Measurements from ENCODE around the gene ERC2. TPM values are rescaled to one million over a fixed set of nuclear protein-coding genes. Genes with fewer than 3 reads are reported as not detected.

The ERC2 gene
- total and polyA plus RNA-seq, 2 of the 8 experiments (the other 6 are each of a cell fraction or from before 2014, with no cell fraction given) = 16.4 to 22.8 TPM

- no peak for TF ChIP-seq PHF8 (conservative IDR thresholded peaks at IDR 0.05; ENCODE audit: low read depth, low read length)
- no peak for TF ChIP-seq TEAD4 (IDR thresholded peaks at IDR 0.05; ENCODE audit: low read depth, low read length)
- TF ChIP-seq BCL11A (IDR thresholded peaks at IDR 0.05; ENCODE audit: low read depth in 2 of 2, low read length in 2 of 2) = no peak
- no peak for TF ChIP-seq EP300 (IDR thresholded peaks at IDR 0.05; ENCODE audit: borderline replicate concordance in 1 of 2, low read depth in 2 of 2, low read length in 2 of 2)
- TF ChIP-seq CBX8 (IDR thresholded peaks at IDR 0.05; ENCODE audit: borderline replicate concordance, low read depth, low read length) = no peak
- no peak overlapping the region for H2AK5ac ChIP-seq (ENCODE audit: low read depth, low read length)
- H3K9me3 ChIP-seq (ENCODE audit: insufficient read depth in 2 of 2, low read depth in 1 of 2, low read length in 1 of 2) = no peaks in the 10 kb centered on the region
- H2BK5ac ChIP-seq (ENCODE audit: low read depth, low read length) = no peak overlapping the region
- H3K18ac ChIP-seq (ENCODE audit: extremely low read depth, low read length) = no peak overlapping the region
- no peak overlapping the region for H4K8ac ChIP-seq (ENCODE audit: extremely low read depth, insufficient read depth, low read length)
- H3K27ac ChIP-seq (ENCODE audit: low read depth, low read length) = no peak overlapping the region
- H2BK20ac ChIP-seq (ENCODE audit: low read length) = no peak overlapping the region
- H2AFZ ChIP-seq (ENCODE audit: low read length) = no peak overlapping the region
- no peak overlapping the region for H3K9ac ChIP-seq (replicated peaks in 1 of 4; ENCODE audit: extremely low read depth in 1 of 4, low read depth in 3 of 4, low read length in 3 of 4)
- no peak overlapping the region for H3K14ac ChIP-seq (ENCODE audit: insufficient read length)
- no peaks in the 10 kb centered on the region for H3K23me2 ChIP-seq (ENCODE audit: low read depth, low read length)
- H2BK12ac ChIP-seq (ENCODE audit: low read depth, low read length) = no peak overlapping the region
- no peak overlapping the region for H3K4me2 ChIP-seq (ENCODE audit: insufficient read depth in 1 of 2, low read depth in 2 of 2, low read length in 2 of 2)
- ChIA-PET CTCF (ENCODE audit: partially characterized antibody) (interaction anchor here (0.7 to 1.1 kb wide), 5 partner anchors 9 to 138 kb away, joined by 3 to 5 read pairs (median 3); no protein-coding TSS in a partner anchor), POLR2A (ENCODE audit: partially characterized antibody) (interaction anchor here (1.0 kb wide), 1 partner anchor 11 kb away, joined by 4 read pairs; no protein-coding TSS in a partner anchor)
- H4K5ac ChIP-seq (ENCODE audit: insufficient read length, low read depth, low read length) = no peak overlapping the region
- H3K79me2 ChIP-seq (ENCODE audit: control insufficient read depth in 1 of 2, insufficient read depth in 2 of 2, low read length in 2 of 2) = no peaks in the 10 kb centered on the region
- H3K36me3 ChIP-seq (ENCODE audit: control insufficient read depth in 2 of 4, insufficient read depth in 4 of 4, low read length in 3 of 4) = no peaks in the 10 kb centered on the region
- H2BK120ac ChIP-seq (replicated peaks; ENCODE audit: low read depth, low read length) = no peak overlapping the region
- 68% methylated on average over 3 of the region's 3 CpGs; no CpG with 5 or more reads in 1 of the 2 experiments for WGBS, 2 experiments (ENCODE audit: extremely low coverage in 1 of 2, insufficient coverage in 1 of 2, insufficient read length in 1 of 2, insufficient replicate concordance in 2 of 2, low coverage in 1 of 2, low lambda C conversion rate in 2 of 2, missing lambda C conversion rate in 1 of 2)
- no peak overlapping the region for H3K23ac ChIP-seq (ENCODE audit: insufficient read length)
- peaks cover 2 to 12% (median 5%) of the 10 kb centered on the region in 4 experiments; a peak in 5 of 7 replicates for H3K4me1 ChIP-seq (replicated peaks in 1 of 4; ENCODE audit: control insufficient read depth in 3 of 4, insufficient read depth in 4 of 4, low read length in 3 of 4)
- H4K20me1 ChIP-seq (replicated peaks in 1 of 2; ENCODE audit: control insufficient read depth in 1 of 2, insufficient read depth in 2 of 2, low read length in 2 of 2) = no peaks in the 10 kb centered on the region
- FAIRE-seq (no peak), DNase-seq (ENCODE audit: low read depth in 1 of 2, low spot score in 2 of 2) (no peak)
- H3K79me1 ChIP-seq (ENCODE audit: low read depth, low read length) = no peaks in the 10 kb centered on the region
- no peak overlapping the region for H4K91ac ChIP-seq (replicated peaks; ENCODE audit: insufficient read length, low read length)
- no peak overlapping the region for H3K4me3 ChIP-seq (ENCODE audit: extremely low read depth in 1 of 4, insufficient read depth in 2 of 4, low read depth in 3 of 4, low read length in 4 of 4)
- no peak overlapping the region for H3K4ac ChIP-seq (replicated peaks; ENCODE audit: insufficient read length, low read depth, low read length)
- H3K56ac ChIP-seq (replicated peaks; ENCODE audit: insufficient read length, low read depth, low read length) = no peak overlapping the region
- no peaks in the 10 kb centered on the region; a peak in 1 of 7 replicates for H3K27me3 ChIP-seq (replicated peaks in 1 of 4; ENCODE audit: control insufficient read depth in 3 of 4, extremely low read depth in 1 of 4, insufficient read depth in 3 of 4, low read length in 3 of 4)
- no peak overlapping the region for H2BK15ac ChIP-seq (ENCODE audit: low read length)
These were observed 884.8 kb downstream of the ERC2 start for GRCh38 chr3:55583475-55583874.

All from H1 (cell line).